WERI-Rb-1 (cell line): ENCODE results near the gene UGT2B17.
A peak's percentile ranks its signal among the peaks of the same experiment; 100 is the strongest.
"Not testable (repeated sequence)": the region's sequence is repeated elsewhere in the genome, so short reads cannot be mapped to it uniquely, and the experiment has no call there.

ENCODE experiments used
- DNase-seq: peaks from one replicate; pipeline ENCODE4 v3.0.0-alpha.2; 2020
- H3K27ac ChIP-seq: fragments of 250-450 bp; sonication (Bioruptor Pico); 2 replicates; pipeline ENCODE4 v1.5.1; 2020; ENCODE audit warnings: mild to moderate bottlenecking, moderate library complexity
- H3K27me3 ChIP-seq: fragments of 250-450 bp; sonication (Bioruptor Pico); 2 replicates; pipeline ENCODE4 v1.5.1; 2021; ENCODE audit warnings: mild to moderate bottlenecking, low read depth, moderate library complexity; ENCODE audit not compliant: insufficient read depth, severe bottlenecking
- H3K36me3 ChIP-seq: fragments of 250-450 bp; sonication (Bioruptor Pico); 2 replicates; pipeline ENCODE4 v1.5.1; 2020; ENCODE audit warnings: mild to moderate bottlenecking, moderate library complexity
- H3K4me3 ChIP-seq: 2 replicates; pipeline ENCODE4 v1.5.1; 2011; ENCODE audit warnings: low read depth, mild to moderate bottlenecking, control low read depth, low read length
- H3K9me3 ChIP-seq: fragments of 250-450 bp; sonication (Bioruptor Pico); 2 replicates; pipeline ENCODE4 v1.5.1; 2021; ENCODE audit warnings: mild to moderate bottlenecking, moderate library complexity; ENCODE audit not compliant: severe bottlenecking
- TF ChIP-seq, protein P1 (sequence below): IDR thresholded peaks from 2 replicates; pipeline ENCODE4 v1.5.1; 2011; ENCODE audit warnings: low read depth, mild to moderate bottlenecking, control low read depth, inconsistent platforms, low read length

Gene UGT2B17

DNA sequence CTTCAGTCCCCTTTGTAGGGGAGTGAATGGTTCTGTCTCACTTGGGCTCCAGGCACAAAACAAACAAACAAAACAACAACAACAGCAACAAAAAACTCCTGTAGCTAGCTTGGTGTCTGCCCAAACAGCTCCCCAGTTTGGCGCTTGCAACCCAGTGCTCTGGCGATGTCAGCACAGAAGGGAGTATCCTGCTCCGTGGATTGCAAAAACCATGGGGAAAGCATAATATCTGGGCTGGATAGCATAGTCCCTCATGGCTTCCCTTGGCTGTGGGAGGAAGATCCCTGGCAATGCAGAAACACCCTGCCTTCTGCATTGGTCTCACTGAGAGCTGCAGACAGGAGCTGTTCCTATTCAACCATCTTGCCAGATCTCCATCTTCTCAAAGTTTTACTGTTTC is 39.7 kb downstream of the UGT2B17 start:
- DNase-seq: no peak
- TF ChIP-seq, protein P1, sequence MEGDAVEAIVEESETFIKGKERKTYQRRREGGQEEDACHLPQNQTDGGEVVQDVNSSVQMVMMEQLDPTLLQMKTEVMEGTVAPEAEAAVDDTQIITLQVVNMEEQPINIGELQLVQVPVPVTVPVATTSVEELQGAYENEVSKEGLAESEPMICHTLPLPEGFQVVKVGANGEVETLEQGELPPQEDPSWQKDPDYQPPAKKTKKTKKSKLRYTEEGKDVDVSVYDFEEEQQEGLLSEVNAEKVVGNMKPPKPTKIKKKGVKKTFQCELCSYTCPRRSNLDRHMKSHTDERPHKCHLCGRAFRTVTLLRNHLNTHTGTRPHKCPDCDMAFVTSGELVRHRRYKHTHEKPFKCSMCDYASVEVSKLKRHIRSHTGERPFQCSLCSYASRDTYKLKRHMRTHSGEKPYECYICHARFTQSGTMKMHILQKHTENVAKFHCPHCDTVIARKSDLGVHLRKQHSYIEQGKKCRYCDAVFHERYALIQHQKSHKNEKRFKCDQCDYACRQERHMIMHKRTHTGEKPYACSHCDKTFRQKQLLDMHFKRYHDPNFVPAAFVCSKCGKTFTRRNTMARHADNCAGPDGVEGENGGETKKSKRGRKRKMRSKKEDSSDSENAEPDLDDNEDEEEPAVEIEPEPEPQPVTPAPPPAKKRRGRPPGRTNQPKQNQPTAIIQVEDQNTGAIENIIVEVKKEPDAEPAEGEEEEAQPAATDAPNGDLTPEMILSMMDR: no peak

GRCh38 chr4:68535974-68536373 is 40.1 kb downstream of the UGT2B17 start:
- TF ChIP-seq, protein P1: no peak
- Histone ChIP-seq H3K36me3 (no peaks in the 10 kb centered on the region), H3K4me3 (no peak overlapping the region), H3K27me3 (no peaks in the 10 kb centered on the region), H3K9me3 (no peaks in the 10 kb centered on the region), H3K27ac (no peak overlapping the region)
- DNase-seq: peak; percentile 15

More for the DNA sequence above, 39.7 kb downstream of the UGT2B17 start:
- Histone ChIP-seq H3K4me3 (no peak overlapping the region), H3K27ac (no peak overlapping the region), H3K36me3 (no peaks in the 10 kb centered on the region), H3K27me3 (no peaks in the 10 kb centered on the region), H3K9me3 (no peaks in the 10 kb centered on the region)

DNA sequence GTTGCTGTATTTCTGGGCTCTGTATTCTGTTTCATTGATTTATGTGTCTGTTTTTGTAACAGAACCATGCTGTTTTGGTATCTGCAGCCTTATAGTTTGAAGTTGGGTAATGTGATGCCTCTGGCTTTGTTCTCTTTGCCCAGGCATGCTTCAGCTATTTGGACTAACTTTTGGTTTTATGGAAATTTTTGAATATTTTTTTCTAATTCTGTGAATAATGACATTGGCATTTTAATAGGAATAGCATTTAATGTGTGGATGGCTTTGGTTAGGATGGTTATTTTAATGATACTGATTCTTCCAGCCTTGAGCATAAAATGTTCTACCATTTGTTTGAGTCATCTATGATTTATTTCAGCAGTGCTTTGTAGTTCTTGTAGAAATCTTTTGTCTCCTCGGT is 53.9 kb downstream of the UGT2B17 start:
- H3K9me3 ChIP-seq, H3K4me3 ChIP-seq, H3K36me3 ChIP-seq, H3K27ac ChIP-seq, H3K27me3 ChIP-seq, DNase-seq: not testable (repeated sequence)

DNA sequence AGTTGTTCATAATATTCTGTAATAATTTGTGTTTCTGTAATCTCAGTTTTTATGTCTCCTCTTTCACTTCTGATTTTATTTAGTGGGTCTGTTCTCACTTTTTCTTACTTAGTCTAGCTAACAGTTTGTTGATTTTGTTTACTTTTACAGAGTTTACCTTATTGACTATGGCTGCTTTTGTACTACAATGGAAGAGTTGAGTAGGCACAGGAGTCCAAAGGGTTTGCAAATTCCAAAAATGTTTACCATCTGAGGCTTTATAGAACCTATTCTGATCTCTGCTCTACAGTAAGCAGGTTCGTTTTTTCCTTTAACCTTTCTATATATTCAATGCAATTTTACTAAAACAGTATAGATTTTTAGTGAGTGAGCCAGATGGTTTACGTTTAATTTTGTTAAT is 55.1 kb downstream of the UGT2B17 start:
- H3K4me3 ChIP-seq: no peak overlapping the region
- no peaks in the 10 kb centered on the region for H3K27me3 ChIP-seq
- TF ChIP-seq, protein P1: no peak
- DNase-seq: no peak
- H3K9me3 ChIP-seq: no peaks in the 10 kb centered on the region
- no peaks in the 10 kb centered on the region for H3K36me3 ChIP-seq
- H3K27ac ChIP-seq: no peak overlapping the region

DNA sequence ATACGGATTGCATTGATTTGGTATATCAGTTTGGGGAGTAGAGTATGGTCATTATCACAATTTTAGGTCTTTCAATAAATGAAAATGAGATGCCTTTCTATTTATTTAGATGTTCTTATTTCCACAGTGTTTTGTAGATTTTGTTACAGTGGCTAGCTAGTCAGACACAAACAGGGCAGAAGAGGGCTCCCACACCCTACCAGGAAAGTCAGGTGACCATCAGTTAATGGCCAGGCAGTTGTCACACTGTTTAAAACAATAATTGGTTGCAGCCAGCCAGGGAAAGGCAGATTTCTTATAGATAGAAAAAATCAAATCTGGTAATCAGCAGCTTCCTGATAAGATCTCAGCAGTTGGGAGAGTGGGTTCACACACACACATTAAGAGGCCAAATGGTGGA is 57.2 kb downstream of the UGT2B17 start:
- no peak for DNase-seq
- Histone ChIP-seq H3K9me3 (no peaks in the 10 kb centered on the region), H3K36me3 (no peaks in the 10 kb centered on the region), H3K27ac (no peak overlapping the region), H3K4me3 (no peak overlapping the region), H3K27me3 (no peaks in the 10 kb centered on the region)
- TF ChIP-seq, protein P1: no peak

DNA sequence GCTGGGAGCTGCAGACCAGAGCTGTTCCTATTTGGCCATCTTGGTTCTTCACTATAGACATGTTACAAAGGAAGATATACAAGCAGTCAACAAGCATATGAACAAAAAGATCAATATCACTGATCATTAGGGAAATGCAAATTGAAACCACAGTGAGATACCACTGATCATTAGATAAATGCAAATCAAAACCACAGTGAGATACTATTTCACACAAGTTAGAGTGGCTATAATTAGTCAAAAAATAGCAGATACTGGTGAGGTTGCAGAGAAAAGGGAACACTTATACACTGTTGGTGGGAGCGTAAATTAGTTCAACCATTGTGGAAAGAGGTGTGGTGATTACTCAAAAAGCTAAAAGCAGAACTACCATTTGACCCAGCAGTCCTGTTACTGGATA is 70.7 kb downstream of the UGT2B17 start:
- H3K4me3 ChIP-seq, DNase-seq, H3K27me3 ChIP-seq, H3K27ac ChIP-seq, H3K9me3 ChIP-seq, H3K36me3 ChIP-seq: not testable (repeated sequence)

DNA sequence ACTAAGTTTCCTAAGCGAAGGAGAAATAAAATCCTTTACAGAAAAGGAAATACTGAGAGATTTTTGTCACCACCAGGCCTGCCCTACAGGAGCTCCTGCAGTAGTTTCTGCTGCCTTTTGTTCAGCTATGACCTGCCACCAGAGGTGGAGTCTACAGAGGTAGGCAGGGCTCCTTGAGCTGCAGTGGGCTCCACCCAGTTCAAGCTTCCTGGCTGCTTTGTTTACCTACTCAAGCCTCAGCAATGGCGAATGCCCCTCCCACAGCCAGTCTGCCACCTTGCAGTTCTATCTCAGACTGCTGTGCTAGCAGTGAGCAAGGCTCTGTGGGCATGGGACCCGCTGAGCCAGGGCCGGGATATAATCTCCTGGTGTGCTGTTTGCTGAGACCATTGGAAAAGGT is 71.3 kb downstream of the UGT2B17 start:
- H3K4me3 ChIP-seq, H3K36me3 ChIP-seq, H3K27me3 ChIP-seq, DNase-seq, H3K9me3 ChIP-seq, H3K27ac ChIP-seq: not testable (repeated sequence)
